NB4 (cell line): ENCODE data around the gene VDR.

ENCODE experiments used
- CTCF ChIP-seq: IDR thresholded peaks from one replicate; pipeline ENCODE4 v1.5.1; 2012; ENCODE audit warnings: low read depth, low read length
- MAX ChIP-seq: IDR thresholded peaks from 2 replicates; pipeline ENCODE4 v1.6.1; 2011; ENCODE audit warnings: low read depth, low read length
- MYC ChIP-seq: IDR thresholded peaks from 2 replicates; pipeline ENCODE4 v1.6.1; 2011; ENCODE audit warnings: low read depth, low read length
- POLR2A ChIP-seq: IDR thresholded peaks from 2 replicates; pipeline ENCODE4 v1.6.1; 2011; ENCODE audit warnings: mild to moderate bottlenecking; ENCODE audit not compliant: insufficient read length; ENCODE audit errors: extremely low read depth

GRCh38 chr12:47835831-47836155, 69.0 kb downstream of the VDR start:
- TF ChIP-seq POLR2A (no peak), CTCF (no peak), MAX (no peak), MYC (no peak)
